ENCODE measurements around the gene NRG3. TPM values are rescaled to one million over a fixed set of nuclear protein-coding genes. Genes with fewer than 3 reads are reported as not detected.

The NRG3 gene
- total RNA-seq, 2 experiments from 2014 or later = not detected

- H3K4me1 ChIP-seq (ENCODE audit: insufficient read depth, low read length) = no peaks in the 10 kb centered on the region
- no peak for DNase-seq
- no peak overlapping the region for H3K27ac Mint-ChIP-seq
- H3K4me3 ChIP-seq (ENCODE audit: low read length) = no peak overlapping the region
- H3K36me3 ChIP-seq (ENCODE audit: insufficient read depth, low read length) = no peaks in the 10 kb centered on the region
- H3K36me3 Mint-ChIP-seq (ENCODE audit: low read depth) = no peaks in the 10 kb centered on the region
- no peak for ATAC-seq (ENCODE audit: poor library complexity)
- H3K27ac ChIP-seq (ENCODE audit: low read depth in 1 of 2, low read length in 2 of 2) = no peak overlapping the region
- no peaks in the 10 kb centered on the region for H3K4me1 Mint-ChIP-seq (ENCODE audit: low read depth)
- no peaks in the 10 kb centered on the region for H3K27me3 ChIP-seq (ENCODE audit: control insufficient read depth in 1 of 2, insufficient read depth in 2 of 2, low read length in 2 of 2)
- H3K9me3 ChIP-seq (ENCODE audit: control insufficient read depth in 1 of 2, insufficient read depth in 1 of 2, low read length in 2 of 2) = no peaks in the 10 kb centered on the region
- H3K9me3 Mint-ChIP-seq = peaks cover 7% of the 10 kb centered on the region
- ChIA-PET POLR2A (no interaction called here), CTCF (no interaction called here)
- no peak for TF ChIP-seq CTCF (IDR thresholded peaks at IDR 0.05)
- no peak overlapping the region for H3K4me3 Mint-ChIP-seq
- intact Hi-C loops (cut with DNase I, micrococcal nuclease) = no loop called here
- no peaks in the 10 kb centered on the region for H3K27me3 Mint-ChIP-seq
Observed at GRCh38 chr10:82574081-82574480, 699.1 kb downstream of the NRG3 start.

GRCh38 chr10:82575318-82575717 lies 700.3 kb downstream of the NRG3 start:
- POLR2A ChIA-PET = no interaction called here
- H3K27me3 ChIP-seq (ENCODE audit: control insufficient read depth in 1 of 2, insufficient read depth in 2 of 2, low read length in 2 of 2) = no peaks in the 10 kb centered on the region
- no peak overlapping the region for H3K4me3 Mint-ChIP-seq
- H3K9me3 ChIP-seq (ENCODE audit: control insufficient read depth in 1 of 2, insufficient read depth in 1 of 2, low read length in 2 of 2) = no peaks in the 10 kb centered on the region
- CTCF ChIA-PET = no interaction called here
- DNase-seq (no peak), ATAC-seq (ENCODE audit: poor library complexity) (no peak)
- no peaks in the 10 kb centered on the region for H3K27me3 Mint-ChIP-seq
- no peaks in the 10 kb centered on the region for H3K4me1 ChIP-seq (ENCODE audit: insufficient read depth, low read length)
- H3K4me1 Mint-ChIP-seq (ENCODE audit: low read depth) = no peaks in the 10 kb centered on the region
- H3K27ac ChIP-seq (ENCODE audit: low read depth in 1 of 2, low read length in 2 of 2) = no peak overlapping the region
- H3K4me3 ChIP-seq (ENCODE audit: low read length) = no peak overlapping the region
- H3K36me3 Mint-ChIP-seq (ENCODE audit: low read depth) = no peaks in the 10 kb centered on the region
- H3K36me3 ChIP-seq (ENCODE audit: insufficient read depth, low read length) = no peaks in the 10 kb centered on the region
- no peak overlapping the region for H3K27ac Mint-ChIP-seq
- no peak for TF ChIP-seq CTCF (IDR thresholded peaks at IDR 0.05)
- H3K9me3 Mint-ChIP-seq = peaks cover 7% of the 10 kb centered on the region
- intact Hi-C loops (cut with DNase I, micrococcal nuclease) = no loop called here

GRCh38 chr10:82576093-82576492 lies 701.1 kb downstream of the NRG3 start:
- no peak for TF ChIP-seq CTCF (IDR thresholded peaks at IDR 0.05)
- Mint-ChIP-seq H3K36me3 (ENCODE audit: low read depth) (no peaks in the 10 kb centered on the region), H3K27me3 (no peaks in the 10 kb centered on the region), H3K4me1 (ENCODE audit: low read depth) (no peaks in the 10 kb centered on the region), H3K4me3 (no peak overlapping the region), H3K27ac (no peak overlapping the region), H3K9me3 (peaks cover 7% of the 10 kb centered on the region)
- H3K27me3 ChIP-seq (ENCODE audit: control insufficient read depth in 1 of 2, insufficient read depth in 2 of 2, low read length in 2 of 2) = no peaks in the 10 kb centered on the region
- ATAC-seq (ENCODE audit: poor library complexity) = no peak
- no peak overlapping the region for H3K4me3 ChIP-seq (ENCODE audit: low read length)
- CTCF ChIA-PET = no interaction called here
- DNase-seq = no peak
- no peaks in the 10 kb centered on the region for H3K36me3 ChIP-seq (ENCODE audit: insufficient read depth, low read length)
- H3K27ac ChIP-seq (ENCODE audit: low read depth in 1 of 2, low read length in 2 of 2) = no peak overlapping the region
- H3K9me3 ChIP-seq (ENCODE audit: control insufficient read depth in 1 of 2, insufficient read depth in 1 of 2, low read length in 2 of 2) = no peaks in the 10 kb centered on the region
- intact Hi-C loops (cut with DNase I, micrococcal nuclease) = no loop called here
- POLR2A ChIA-PET = no interaction called here
- no peaks in the 10 kb centered on the region for H3K4me1 ChIP-seq (ENCODE audit: insufficient read depth, low read length)
